Amniotic stem cell (primary cell): Measurements from ENCODE around the gene TRIM7.
"Not testable (repeated sequence)": the region's sequence is repeated elsewhere in the genome, so short reads cannot be mapped to it uniquely, and the experiment has no call there.

Source experiments
- DNase-seq: peaks from one replicate; lab custom pipeline; 2025; lab: John Stamatoyannopoulos, UW

The TRIM7 gene

GRCh38 chr5:181212934-181213333 lies 7.9 kb upstream of the TRIM7 start:
- no peak for DNase-seq

- DNase-seq, result no peak
Measured at GRCh38 chr5:181212080-181212479, 7.1 kb upstream of the TRIM7 start.

GRCh38 chr5:181211208-181211607 lies 6.2 kb upstream of the TRIM7 start:
- DNase-seq, result no peak

- DNase-seq, result not testable (repeated sequence)
Measured at GRCh38 chr5:181210698-181211097, 5.7 kb upstream of the TRIM7 start.

DNA sequence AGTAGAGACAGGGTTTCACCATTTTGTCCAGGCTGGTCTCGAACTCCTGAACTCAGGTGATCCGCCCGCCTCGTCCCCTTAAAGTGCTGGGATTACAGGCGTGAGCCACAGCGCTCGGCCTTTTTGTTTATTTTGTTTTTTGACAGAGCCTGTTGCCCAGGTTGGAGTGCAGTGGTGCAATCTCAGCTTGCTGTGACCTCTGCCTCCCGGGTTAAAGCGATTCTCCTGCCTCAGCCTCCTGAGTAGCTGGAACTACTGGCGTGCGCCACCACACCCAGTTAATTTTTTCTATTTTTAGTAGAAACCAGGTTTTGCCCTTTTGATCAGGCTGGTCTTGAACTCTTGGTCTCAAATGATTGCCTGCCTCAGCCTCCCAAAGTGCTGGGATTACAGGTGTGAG lies 5.2 kb upstream of the TRIM7 start:
- not testable (repeated sequence) for DNase-seq

DNA sequence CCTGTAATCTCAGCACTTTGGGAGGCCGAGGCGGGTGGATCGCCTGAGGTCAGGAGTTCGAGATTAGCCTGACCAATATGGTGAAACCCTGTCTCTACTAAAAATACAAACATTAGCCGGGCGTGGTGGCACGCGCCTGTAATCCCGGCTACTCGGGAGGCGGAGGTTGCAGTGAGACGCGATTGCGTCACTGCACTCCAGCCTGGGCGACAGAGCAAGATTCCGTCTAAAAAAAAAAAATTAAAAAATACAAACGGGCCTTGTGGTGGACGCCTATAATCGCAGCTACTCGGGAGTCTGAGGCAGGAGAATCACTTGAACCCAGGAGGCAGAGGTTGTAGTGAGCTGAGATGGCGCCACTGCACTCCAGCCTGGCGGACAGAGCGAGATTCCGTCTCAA lies 4.0 kb upstream of the TRIM7 start:
- not testable (repeated sequence) for DNase-seq

GRCh38 chr5:181207960-181208253 lies 2.9 kb upstream of the TRIM7 start:
- DNase-seq, result no peak

DNA sequence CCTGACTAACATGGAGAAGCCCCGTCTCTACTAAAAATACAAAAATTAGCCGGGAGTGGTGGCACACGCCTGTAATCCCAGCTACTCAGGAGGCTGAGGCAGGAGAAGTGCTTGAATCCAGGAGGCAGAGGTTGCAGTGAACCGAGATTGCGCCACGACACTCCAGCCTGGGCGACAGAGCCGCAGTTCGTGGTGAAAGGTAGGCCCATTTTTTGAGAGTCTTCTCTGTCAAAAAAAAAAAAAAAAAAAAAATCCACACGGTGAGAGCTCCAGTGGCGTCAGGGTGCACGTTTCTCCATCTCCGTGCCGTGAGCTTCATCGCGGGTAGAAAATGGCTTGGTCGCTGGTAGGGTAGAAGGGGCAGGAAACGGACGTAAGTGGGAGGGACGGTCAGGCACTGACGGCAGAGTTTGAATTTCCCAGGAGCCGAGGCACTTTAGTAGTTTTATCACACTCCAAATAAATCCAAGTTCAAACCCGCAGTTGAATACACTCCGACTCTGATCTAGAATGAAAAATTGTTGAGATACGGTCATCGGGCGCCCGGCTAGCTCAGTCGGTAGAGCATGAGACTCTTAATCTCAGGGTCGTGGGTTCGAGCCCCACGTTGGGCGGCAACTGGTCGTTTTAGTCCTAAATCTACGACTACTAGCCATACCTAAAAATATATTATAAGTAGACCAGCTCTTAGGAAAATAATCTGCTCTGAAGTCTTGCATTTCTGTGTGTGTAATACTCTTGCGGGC lies 2.4 kb upstream of the TRIM7 start:
- no peak for DNase-seq

DNA sequence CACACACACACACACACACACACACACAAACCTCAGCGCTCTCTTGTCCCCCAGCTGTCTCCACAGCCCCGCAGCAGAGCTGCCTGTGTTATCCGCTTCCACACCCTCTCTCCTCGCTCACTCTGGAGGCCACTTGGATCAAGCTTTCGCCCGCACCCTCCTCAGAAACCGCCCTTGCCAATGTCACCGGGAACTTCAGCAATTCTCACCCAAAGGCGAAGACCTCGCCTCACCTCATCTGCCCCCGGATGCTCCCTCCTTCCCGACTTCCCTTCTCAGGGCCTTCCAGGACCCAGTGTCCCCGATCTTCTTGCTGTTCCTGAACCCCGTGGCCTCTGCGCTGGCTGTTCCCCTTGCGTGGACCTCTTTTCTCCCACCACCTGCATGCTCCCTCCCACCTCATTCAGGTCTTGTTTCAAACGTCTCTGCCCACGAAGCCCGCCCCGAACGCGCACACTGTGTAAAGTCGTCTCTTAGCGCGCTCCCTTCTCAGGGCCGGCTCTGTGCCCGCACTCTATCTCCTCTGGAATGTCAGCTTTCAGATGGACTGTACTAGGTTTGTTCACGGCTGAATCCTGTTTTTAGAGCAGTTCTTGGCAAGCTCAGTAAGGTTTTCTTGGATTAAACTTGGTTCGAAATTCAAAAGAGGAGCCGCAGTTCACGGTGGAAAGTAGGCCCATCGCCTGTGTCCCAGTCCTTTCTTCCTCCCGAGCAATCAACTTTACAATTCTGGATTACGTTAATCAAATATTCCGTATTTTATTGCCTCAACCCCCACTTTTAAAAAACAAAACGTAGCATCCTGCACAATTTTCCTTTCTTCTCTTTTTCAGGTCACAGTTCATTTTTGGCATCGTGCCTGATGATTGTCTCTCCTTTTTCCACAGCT lies 1.0 kb upstream of the TRIM7 start:
- no peak for DNase-seq

DNA sequence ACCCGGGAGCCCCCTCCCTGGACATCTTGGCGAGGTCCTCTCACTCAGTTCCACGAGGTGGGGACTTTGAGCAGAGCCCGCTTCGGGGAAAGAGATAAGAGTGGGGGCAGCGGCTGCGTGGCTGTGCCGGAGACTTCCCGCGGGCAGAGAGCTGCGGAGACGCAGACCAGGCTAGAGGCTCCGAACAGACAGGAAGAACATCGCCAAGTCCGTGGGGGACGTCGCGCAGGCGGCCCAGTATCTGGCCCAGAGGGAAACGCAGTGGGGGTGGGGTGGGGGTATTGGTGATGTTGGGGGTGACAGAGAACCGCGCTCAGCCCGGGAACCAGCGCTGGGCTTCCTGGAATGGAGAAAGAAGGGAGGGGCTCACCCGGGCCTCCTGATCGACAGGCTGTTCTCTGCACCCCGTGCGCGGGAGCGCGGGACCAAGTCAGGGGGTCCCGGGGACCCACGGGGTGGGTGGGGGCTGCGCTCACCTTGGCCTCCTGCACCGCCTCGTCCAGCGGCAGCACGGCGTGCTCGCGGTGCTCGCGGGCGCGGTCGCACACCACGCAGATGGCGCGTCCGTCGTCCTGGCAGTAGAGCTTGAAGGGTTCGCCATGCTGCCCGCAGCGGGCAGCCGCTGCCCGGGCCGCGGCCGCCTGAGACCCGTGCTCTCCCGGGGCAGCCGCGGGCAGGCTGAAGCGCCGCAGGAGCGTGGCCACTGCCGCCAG lies 727 bp downstream of the TRIM7 start:
- DNase-seq, result no peak

DNA sequence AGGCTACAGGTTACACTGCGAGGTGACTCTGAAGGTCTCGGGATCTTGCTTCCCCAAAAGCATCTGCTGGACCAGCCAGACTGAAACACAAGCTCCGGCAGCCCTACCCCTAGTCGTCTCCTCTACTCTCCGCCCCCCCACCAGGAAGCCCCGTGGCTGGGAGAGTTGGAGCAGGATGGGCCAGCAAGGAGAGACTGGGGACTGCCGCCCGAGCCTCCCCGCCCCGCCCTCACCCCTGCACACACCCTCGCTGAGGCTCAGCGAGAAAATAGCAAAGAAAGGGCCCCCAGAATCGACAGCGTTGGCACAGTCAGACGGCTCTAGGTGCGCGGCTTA lies 1.3 kb downstream of the TRIM7 start:
- DNase-seq, result no peak

GRCh38 chr5:181203093-181203711 lies 1.8 kb downstream of the TRIM7 start:
- no peak for DNase-seq

DNA sequence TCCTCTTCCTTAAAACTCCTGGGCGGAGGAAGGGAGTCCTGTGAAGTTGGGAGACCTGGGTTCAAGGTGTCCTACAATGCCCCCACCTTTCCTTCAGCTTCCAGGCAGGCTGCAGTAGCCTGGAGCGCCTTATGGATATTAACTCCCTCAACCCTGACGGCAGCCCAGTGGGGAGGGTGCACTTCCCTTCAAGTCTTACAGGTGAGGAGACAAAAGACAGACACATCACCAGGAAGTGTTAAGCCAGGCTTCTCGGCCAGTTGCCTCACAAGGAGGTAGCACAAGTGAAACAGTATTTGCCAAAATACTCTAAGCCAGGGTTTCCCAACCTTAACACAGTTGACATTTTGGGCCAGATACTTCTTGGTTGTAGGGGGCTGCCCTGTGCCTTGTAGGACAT lies 4.2 kb downstream of the TRIM7 start:
- no peak for DNase-seq

GRCh38 chr5:181199881-181200638 lies 4.9 kb downstream of the TRIM7 start:
- DNase-seq, result no peak

GRCh38 chr5:181198905-181199519 lies 6.0 kb downstream of the TRIM7 start:
- no peak for DNase-seq

- DNase-seq, result no peak
Measured at GRCh38 chr5:181198106-181198685, 6.8 kb downstream of the TRIM7 start.

DNA sequence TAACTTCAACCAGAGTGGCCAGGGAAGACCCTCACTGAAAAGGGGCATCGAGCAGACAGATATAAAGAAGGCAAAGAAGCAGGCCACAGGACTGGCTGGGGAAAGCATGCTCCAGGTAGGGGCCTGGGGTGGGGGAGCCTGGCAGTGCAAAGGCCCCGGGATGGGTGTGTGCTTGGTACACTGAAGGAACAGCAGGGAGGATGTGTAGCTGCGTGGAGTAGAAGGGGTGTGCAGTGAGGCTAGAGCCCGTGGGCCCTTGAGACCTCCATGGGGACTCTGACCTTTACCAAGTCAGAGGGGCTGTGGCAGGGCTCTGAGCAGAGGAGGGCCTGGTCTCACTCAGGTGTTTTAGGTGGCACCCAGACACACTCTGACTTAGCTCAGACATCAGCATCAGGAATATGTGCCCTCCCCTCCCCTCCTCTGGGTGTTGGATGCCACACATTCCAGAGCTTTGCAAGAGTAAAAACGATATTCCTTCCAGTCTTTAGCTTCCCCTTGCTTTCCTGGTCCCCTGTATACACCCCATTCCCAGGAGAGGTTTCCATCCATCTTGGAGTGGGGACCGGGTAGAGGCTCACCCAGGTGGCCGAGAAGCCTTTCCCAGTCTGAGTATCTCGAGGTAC lies 7.6 kb downstream of the TRIM7 start:
- no peak for DNase-seq

DNA sequence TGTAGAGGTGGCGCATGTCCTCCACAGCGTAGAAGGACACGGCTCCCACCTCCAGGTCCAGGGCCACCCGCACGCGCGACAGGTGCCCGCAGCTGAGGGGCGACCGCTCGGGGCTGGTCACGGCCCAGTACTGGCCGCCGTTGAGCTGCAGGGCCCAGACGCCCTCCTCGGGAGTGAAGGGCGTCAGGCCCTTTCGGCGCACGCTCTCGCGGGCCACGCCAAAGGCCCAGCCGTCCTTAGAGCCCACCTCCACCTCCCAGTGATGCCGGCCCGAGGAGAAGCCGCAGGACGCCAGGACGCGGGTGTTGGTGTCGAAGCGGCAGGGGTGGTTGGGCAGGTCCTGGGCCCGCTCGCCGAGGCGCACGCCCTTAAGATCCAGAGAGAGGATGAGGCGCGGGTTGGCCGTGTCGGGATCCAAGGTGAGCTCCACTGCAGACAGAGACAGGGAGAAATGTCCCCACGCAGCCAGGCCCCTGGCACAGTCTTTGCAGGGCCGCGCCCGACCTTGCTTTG lies 9.7 kb downstream of the TRIM7 start:
- no peak for DNase-seq

DNA sequence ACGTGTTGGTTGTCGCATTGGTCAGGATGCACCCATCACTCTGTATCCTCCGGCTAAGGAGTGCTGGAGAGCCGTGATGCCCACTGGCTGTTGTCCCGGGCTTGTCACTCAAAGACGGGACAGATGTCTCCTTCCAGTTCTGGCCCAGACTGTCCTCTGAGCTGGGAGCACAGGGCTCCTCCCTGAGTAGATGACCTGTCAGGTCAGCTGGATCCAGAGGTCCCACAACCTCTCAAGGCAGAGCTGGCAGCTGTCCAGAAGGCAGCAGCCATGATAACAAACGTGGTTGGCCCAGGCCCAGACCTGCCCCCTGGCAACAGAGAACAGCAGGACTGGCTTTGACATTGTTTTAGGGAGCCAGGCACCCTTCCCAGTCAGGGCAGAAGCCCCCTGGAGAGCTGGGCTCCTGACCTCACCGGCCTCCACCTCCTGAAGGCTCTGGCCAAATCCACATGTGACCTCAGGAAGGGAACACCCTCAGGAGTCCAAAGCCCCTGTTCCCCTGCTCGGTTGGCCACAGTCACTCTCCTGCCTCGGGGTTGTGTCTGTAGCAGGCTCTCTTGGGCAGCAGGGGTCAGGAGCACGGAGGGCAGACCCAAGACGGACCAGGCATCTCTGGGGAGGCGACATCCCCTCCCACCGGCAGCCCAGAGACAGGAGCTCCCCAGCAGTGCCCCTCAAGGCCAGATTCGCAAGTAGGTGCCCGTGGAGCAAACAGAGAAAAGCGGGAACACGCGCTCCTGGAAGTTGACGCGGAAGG lies 10.3 kb downstream of the TRIM7 start:
- no peak for DNase-seq

- no peak for DNase-seq
Measured at GRCh38 chr5:181193656-181194055, 11.3 kb downstream of the TRIM7 start.
